Activated naive CD8-positive, alpha-beta T cell treated with anti-CD3 and anti-CD28 coated beads, Interleukin-2, amount 10 ng/mL, durations not matched to agents 7 days and 5 days (primary cell): ENCODE data around the gene LRIG1. TPM values are rescaled to one million over a fixed set of nuclear protein-coding genes. Genes with fewer than 3 reads are reported as not detected.
A peak's percentile ranks its signal among the peaks of the same experiment; 100 is the strongest.

ENCODE experiments used
- ATAC-seq: fragments of 150-1000 bp; cut with Tn5 transposase; one replicate; pipeline ENCODE4 v1.10.0; 2021; ENCODE audit warnings: low read depth, moderate library complexity
- POLR2A ChIA-PET: fragments of 350-600 bp; sonication (Branson Sonifier 250); formaldehyde crosslinking; loops from one replicate; lab custom pipeline; 2021; ENCODE audit warnings: antibody characterized with exemption; lab: Charles Lee
- DNase-seq: peaks from one replicate; pipeline ENCODE4 v3.0.0; 2021
- H3K27ac Mint-ChIP-seq: one replicate; pipeline ENCODE4 v1.8.0; 2022; ENCODE audit warnings: mild to moderate bottlenecking, mixed read lengths
- H3K27me3 Mint-ChIP-seq: one replicate; pipeline ENCODE4 v1.8.0; 2022; ENCODE audit warnings: mild to moderate bottlenecking, moderate library complexity, mixed read lengths
- H3K36me3 Mint-ChIP-seq: one replicate; pipeline ENCODE4 v1.8.0; 2021; ENCODE audit warnings: mild to moderate bottlenecking, mixed read lengths
- H3K4me1 Mint-ChIP-seq: one replicate; pipeline ENCODE4 v1.8.0; 2021; ENCODE audit warnings: mixed read lengths
- H3K4me3 Mint-ChIP-seq: one replicate; pipeline ENCODE4 v1.8.0; 2022; ENCODE audit warnings: mild to moderate bottlenecking, moderate library complexity, mixed read lengths
- H3K9me3 Mint-ChIP-seq: one replicate; pipeline ENCODE4 v1.8.0; 2021; ENCODE audit warnings: mixed read lengths
- total RNA-seq, 2 experiments: library from RNA; stranded (reverse); gene quantifications; one replicate each; pipeline ENCODE4 v1.2.3, GENCODE V29; 2021

Gene LRIG1
- total RNA-seq, 2 experiments from 2014 or later, result 17.9 to 27.0 TPM

- Mint-ChIP-seq H3K36me3 (peaks cover 15% of the 10 kb centered on the region), H3K9me3 (peaks cover 2% of the 10 kb centered on the region), H3K27me3 (no peaks in the 10 kb centered on the region), H3K27ac (peak overlapping the region; percentile 78), H3K4me1 (peaks cover 49% of the 10 kb centered on the region), H3K4me3 (peak overlapping the region; percentile 74)
- peak; percentile 53 for ATAC-seq
- DNase-seq, result no peak
- POLR2A ChIA-PET, result interaction anchor here (0.6 to 1.1 kb wide), 2 partner anchors 9 to 27 kb away, joined by 3 read pairs; no protein-coding TSS in a partner anchor
Measured at GRCh38 chr3:66480666-66481065, 20.2 kb downstream of the LRIG1 start.

- Mint-ChIP-seq H3K4me3 (no peak overlapping the region), H3K36me3 (peaks cover 13% of the 10 kb centered on the region), H3K27me3 (no peaks in the 10 kb centered on the region), H3K27ac (no peak overlapping the region), H3K9me3 (no peaks in the 10 kb centered on the region), H3K4me1 (peaks cover 46% of the 10 kb centered on the region)
- ATAC-seq (no peak), DNase-seq (no peak)
- POLR2A ChIA-PET, result no interaction called here
Measured at GRCh38 chr3:66479532-66479947, 21.3 kb downstream of the LRIG1 start.

- H3K9me3 Mint-ChIP-seq, result no peaks in the 10 kb centered on the region
- no peaks in the 10 kb centered on the region for H3K27me3 Mint-ChIP-seq
- ATAC-seq (no peak), DNase-seq (no peak)
- peaks cover 13% of the 10 kb centered on the region for H3K36me3 Mint-ChIP-seq
- H3K4me1 Mint-ChIP-seq, result peaks cover 41% of the 10 kb centered on the region
- no peak overlapping the region for H3K27ac Mint-ChIP-seq
- H3K4me3 Mint-ChIP-seq, result no peak overlapping the region
- POLR2A ChIA-PET, result no interaction called here
Measured at GRCh38 chr3:66478960-66479359, 21.9 kb downstream of the LRIG1 start.

GRCh38 chr3:66477856-66478255 lies 23.0 kb downstream of the LRIG1 start:
- Mint-ChIP-seq H3K9me3 (no peaks in the 10 kb centered on the region), H3K27ac (no peak overlapping the region), H3K36me3 (peaks cover 12% of the 10 kb centered on the region), H3K4me1 (peaks cover 40% of the 10 kb centered on the region), H3K27me3 (no peaks in the 10 kb centered on the region), H3K4me3 (no peak overlapping the region)
- DNase-seq, result no peak
- POLR2A ChIA-PET, result no interaction called here
- no peak for ATAC-seq

- no peak for ATAC-seq
- Mint-ChIP-seq H3K4me1 (peaks cover 41% of the 10 kb centered on the region), H3K4me3 (no peak overlapping the region), H3K27me3 (no peaks in the 10 kb centered on the region), H3K27ac (no peak overlapping the region), H3K36me3 (peaks cover 13% of the 10 kb centered on the region), H3K9me3 (no peaks in the 10 kb centered on the region)
- no peak for DNase-seq
- POLR2A ChIA-PET, result no interaction called here
Measured at GRCh38 chr3:66476852-66477381, 23.9 kb downstream of the LRIG1 start.

GRCh38 chr3:66475386-66476020 lies 25.3 kb downstream of the LRIG1 start:
- Mint-ChIP-seq H3K27me3 (no peaks in the 10 kb centered on the region), H3K4me1 (peaks cover 27% of the 10 kb centered on the region), H3K4me3 (no peak overlapping the region), H3K27ac (no peak overlapping the region), H3K36me3 (peaks cover 12% of the 10 kb centered on the region), H3K9me3 (no peaks in the 10 kb centered on the region)
- ATAC-seq (no peak), DNase-seq (no peak)
- POLR2A ChIA-PET, result no interaction called here

- ATAC-seq (no peak), DNase-seq (no peak)
- POLR2A ChIA-PET, result interaction anchor here (0.6 kb wide), 1 partner anchor 66 kb away, joined by 4 read pairs; no protein-coding TSS in a partner anchor
- H3K9me3 Mint-ChIP-seq, result no peaks in the 10 kb centered on the region
- peaks cover 5% of the 10 kb centered on the region for H3K36me3 Mint-ChIP-seq
- H3K27ac Mint-ChIP-seq, result no peak overlapping the region
- H3K4me3 Mint-ChIP-seq, result peak overlapping the region; percentile 65
- H3K27me3 Mint-ChIP-seq, result no peaks in the 10 kb centered on the region
- peaks cover 29% of the 10 kb centered on the region for H3K4me1 Mint-ChIP-seq
Measured at GRCh38 chr3:66473692-66474091, 27.1 kb downstream of the LRIG1 start.

- POLR2A ChIA-PET, result no interaction called here
- Mint-ChIP-seq H3K27ac (peak overlapping the region; percentile 55), H3K27me3 (no peaks in the 10 kb centered on the region), H3K9me3 (no peaks in the 10 kb centered on the region), H3K4me1 (peaks cover 27% of the 10 kb centered on the region), H3K36me3 (peaks cover 5% of the 10 kb centered on the region), H3K4me3 (peak overlapping the region; percentile 65)
- ATAC-seq (peak; percentile 8), DNase-seq (no peak)
Measured at GRCh38 chr3:66473181-66473580, 27.6 kb downstream of the LRIG1 start.

- Mint-ChIP-seq H3K4me3 (peak overlapping the region; percentile 65), H3K4me1 (peaks cover 26% of the 10 kb centered on the region)
Measured at GRCh38 chr3:66472313-66473134, 28.3 kb downstream of the LRIG1 start.

GRCh38 chr3:66470956-66471686 lies 29.7 kb downstream of the LRIG1 start:
- ATAC-seq, result no peak
- no peak overlapping the region for H3K27ac Mint-ChIP-seq

More at GRCh38 chr3:66472313-66473134, 28.3 kb downstream of the LRIG1 start:
- Mint-ChIP-seq H3K27me3 (no peaks in the 10 kb centered on the region), H3K9me3 (no peaks in the 10 kb centered on the region), H3K36me3 (peaks cover 4% of the 10 kb centered on the region), H3K27ac (peak overlapping the region; percentile 55)
- ATAC-seq, result peak; percentile 44
- POLR2A ChIA-PET, result no interaction called here
- DNase-seq, result no peak

GRCh38 chr3:66470285-66470684 lies 30.5 kb downstream of the LRIG1 start:
- Mint-ChIP-seq H3K27me3 (peaks cover 5% of the 10 kb centered on the region), H3K27ac (no peak overlapping the region), H3K9me3 (no peaks in the 10 kb centered on the region), H3K36me3 (peaks cover 2% of the 10 kb centered on the region), H3K4me3 (no peak overlapping the region), H3K4me1 (peaks cover 25% of the 10 kb centered on the region)
- DNase-seq, result no peak
- POLR2A ChIA-PET, result no interaction called here
- no peak for ATAC-seq

More at GRCh38 chr3:66470956-66471686, 29.7 kb downstream of the LRIG1 start:
- Mint-ChIP-seq H3K27me3 (peaks cover 5% of the 10 kb centered on the region), H3K9me3 (no peaks in the 10 kb centered on the region), H3K4me1 (peaks cover 25% of the 10 kb centered on the region), H3K4me3 (no peak overlapping the region), H3K36me3 (peaks cover 2% of the 10 kb centered on the region)
- POLR2A ChIA-PET, result no interaction called here
- DNase-seq, result no peak

GRCh38 chr3:66469220-66469640 lies 31.6 kb downstream of the LRIG1 start:
- POLR2A ChIA-PET, result interaction anchor here (1.1 kb wide), 1 partner anchor 75 kb away, joined by 3 read pairs; no protein-coding TSS in a partner anchor
- Mint-ChIP-seq H3K4me3 (no peak overlapping the region), H3K27ac (no peak overlapping the region), H3K36me3 (peaks cover 2% of the 10 kb centered on the region), H3K4me1 (peaks cover 25% of the 10 kb centered on the region), H3K27me3 (peaks cover 5% of the 10 kb centered on the region), H3K9me3 (no peaks in the 10 kb centered on the region)
- DNase-seq (no peak), ATAC-seq (peak; percentile 34)
